ENCODE measurements around the gene TTC7B.

The TTC7B gene

DNA sequence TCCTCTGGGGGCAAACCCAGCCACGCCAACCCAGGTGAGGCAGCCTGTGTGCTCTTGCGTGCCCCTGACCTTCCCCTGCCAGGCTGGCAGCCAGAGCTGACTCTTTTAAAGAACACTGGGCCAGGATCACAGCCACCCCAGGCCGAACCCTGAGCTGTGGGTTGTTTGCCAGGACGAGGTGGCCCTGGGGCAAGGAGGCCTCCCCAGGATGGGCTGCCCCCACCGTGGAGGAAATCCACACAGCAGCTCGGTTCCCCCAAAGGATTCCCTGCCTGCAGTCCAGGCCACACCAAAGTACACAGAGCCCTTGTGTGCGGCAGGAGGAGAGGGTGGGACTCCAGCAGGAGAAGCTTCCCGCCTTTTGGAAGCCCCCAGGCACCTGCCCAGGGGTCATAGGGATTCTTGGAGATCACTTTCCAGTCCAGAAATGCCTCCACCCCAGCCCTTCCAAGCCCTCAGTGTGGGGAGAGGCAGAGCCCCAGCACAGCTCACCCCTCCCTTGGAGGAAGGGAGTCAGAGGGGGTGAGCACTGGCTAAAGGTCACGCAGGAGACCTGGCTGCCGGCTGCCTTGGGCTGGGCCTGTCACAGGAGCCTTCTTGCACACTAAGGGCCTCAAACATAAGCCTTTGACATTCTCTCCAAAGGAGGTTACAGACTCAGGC, 303.8 kb downstream of the TTC7B start:
- no peak overlapping the region for H3K4me3 ChIP-seq (ENCODE audit: low read depth, low read length)
- H3K9ac ChIP-seq (ENCODE audit: low read depth, low read length), result no peak overlapping the region
- no peaks in the 10 kb centered on the region for H3K9me3 ChIP-seq (ENCODE audit: control insufficient read depth, insufficient read depth, low read length)
- H3K27me3 ChIP-seq (ENCODE audit: control insufficient read depth, insufficient read depth, low read length), result no peaks in the 10 kb centered on the region
- peaks cover 40% of the 10 kb centered on the region for H3K4me1 ChIP-seq (ENCODE audit: control insufficient read depth, insufficient read depth, low read length)
- H3K27ac ChIP-seq (ENCODE audit: low read depth, low read length), result no peak overlapping the region
- H3K36me3 ChIP-seq (ENCODE audit: control insufficient read depth, insufficient read depth, low read length), result no peaks in the 10 kb centered on the region

DNA sequence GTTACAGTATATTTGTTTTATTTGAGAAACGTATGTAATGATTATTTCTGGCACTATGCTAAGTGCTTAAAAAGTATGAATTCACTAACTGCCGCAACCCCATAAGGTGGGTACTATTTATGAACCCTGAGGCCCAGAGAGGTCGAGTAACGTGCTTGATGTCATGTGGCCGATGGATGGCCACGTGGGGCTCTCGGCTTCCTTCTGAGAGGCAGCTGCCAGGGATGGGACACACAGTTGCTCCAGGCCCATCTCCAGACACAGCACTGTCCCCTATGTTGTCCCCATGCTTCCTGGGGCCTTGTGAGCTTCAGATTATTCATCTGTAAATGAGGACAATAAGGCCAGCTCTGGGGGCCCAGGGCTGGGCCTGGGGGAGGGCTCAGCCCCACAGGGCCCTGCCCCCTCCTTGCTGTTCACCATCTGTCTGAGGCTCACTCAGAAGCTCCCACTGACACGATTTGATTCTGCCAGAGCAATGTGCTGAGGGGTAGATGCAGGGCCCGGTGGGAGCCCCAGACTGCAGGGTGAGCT, 304.4 kb downstream of the TTC7B start:
- Histone ChIP-seq H3K4me3 (ENCODE audit: low read depth, low read length) (no peak overlapping the region), H3K27ac (ENCODE audit: low read depth, low read length) (no peak overlapping the region), H3K4me1 (ENCODE audit: control insufficient read depth, insufficient read depth, low read length) (peaks cover 40% of the 10 kb centered on the region), H3K36me3 (ENCODE audit: control insufficient read depth, insufficient read depth, low read length) (no peaks in the 10 kb centered on the region), H3K9me3 (ENCODE audit: control insufficient read depth, insufficient read depth, low read length) (no peaks in the 10 kb centered on the region), H3K27me3 (ENCODE audit: control insufficient read depth, insufficient read depth, low read length) (no peaks in the 10 kb centered on the region), H3K9ac (ENCODE audit: low read depth, low read length) (no peak overlapping the region)

DNA sequence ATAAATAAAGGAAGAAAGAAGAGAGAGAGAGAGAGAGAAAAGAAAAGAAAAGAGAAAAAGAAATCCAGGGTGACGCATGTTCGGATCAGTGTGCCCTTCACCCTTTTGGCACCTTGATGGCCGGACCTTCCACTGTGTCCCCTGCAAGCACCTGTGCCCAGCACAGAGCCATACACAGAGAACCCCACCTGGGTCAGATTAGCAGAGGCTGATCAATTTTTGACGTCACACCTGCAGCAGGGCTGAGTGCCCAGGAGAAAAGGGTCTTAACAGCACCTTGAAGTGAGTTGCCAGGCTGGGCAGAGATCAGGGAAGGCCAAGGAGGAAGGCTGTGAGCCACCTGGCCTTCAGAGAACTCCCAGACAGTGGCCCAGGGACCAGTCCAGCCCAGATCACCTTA, 305.0 kb downstream of the TTC7B start:
- H3K4me3 ChIP-seq (ENCODE audit: low read depth, low read length), result no peak overlapping the region
- H3K27me3 ChIP-seq (ENCODE audit: control insufficient read depth, insufficient read depth, low read length), result no peaks in the 10 kb centered on the region
- H3K9ac ChIP-seq (ENCODE audit: low read depth, low read length), result no peak overlapping the region
- no peaks in the 10 kb centered on the region for H3K9me3 ChIP-seq (ENCODE audit: control insufficient read depth, insufficient read depth, low read length)
- H3K27ac ChIP-seq (ENCODE audit: low read depth, low read length), result no peak overlapping the region
- H3K36me3 ChIP-seq (ENCODE audit: control insufficient read depth, insufficient read depth, low read length), result no peaks in the 10 kb centered on the region
- H3K4me1 ChIP-seq (ENCODE audit: control insufficient read depth, insufficient read depth, low read length), result peaks cover 40% of the 10 kb centered on the region

DNA sequence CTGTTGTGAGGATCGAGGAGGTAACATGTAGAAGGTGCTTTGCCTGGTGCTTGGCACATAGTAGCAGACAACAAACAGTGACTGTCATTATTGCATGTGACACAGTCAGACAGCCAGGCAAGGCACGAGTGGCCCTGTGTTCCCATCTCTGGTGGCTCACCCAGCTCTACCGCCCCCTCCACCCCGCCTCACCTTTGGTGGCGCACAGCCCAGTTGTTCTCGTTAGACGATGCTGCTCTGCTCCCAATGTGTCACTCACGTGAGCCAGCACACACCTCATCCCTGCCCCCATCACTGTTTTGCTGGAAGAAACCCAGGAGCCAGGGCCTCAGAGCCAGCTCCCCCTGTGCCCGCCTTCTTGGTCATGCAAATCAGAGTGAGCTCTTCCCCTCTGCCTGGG, 306.1 kb downstream of the TTC7B start:
- H3K27me3 ChIP-seq (ENCODE audit: control insufficient read depth, insufficient read depth, low read length), result no peaks in the 10 kb centered on the region
- no peaks in the 10 kb centered on the region for H3K36me3 ChIP-seq (ENCODE audit: control insufficient read depth, insufficient read depth, low read length)
- no peaks in the 10 kb centered on the region for H3K9me3 ChIP-seq (ENCODE audit: control insufficient read depth, insufficient read depth, low read length)
- no peak overlapping the region for H3K27ac ChIP-seq (ENCODE audit: low read depth, low read length)
- H3K9ac ChIP-seq (ENCODE audit: low read depth, low read length), result no peak overlapping the region
- no peak overlapping the region for H3K4me3 ChIP-seq (ENCODE audit: low read depth, low read length)
- peaks cover 40% of the 10 kb centered on the region for H3K4me1 ChIP-seq (ENCODE audit: control insufficient read depth, insufficient read depth, low read length)

DNA sequence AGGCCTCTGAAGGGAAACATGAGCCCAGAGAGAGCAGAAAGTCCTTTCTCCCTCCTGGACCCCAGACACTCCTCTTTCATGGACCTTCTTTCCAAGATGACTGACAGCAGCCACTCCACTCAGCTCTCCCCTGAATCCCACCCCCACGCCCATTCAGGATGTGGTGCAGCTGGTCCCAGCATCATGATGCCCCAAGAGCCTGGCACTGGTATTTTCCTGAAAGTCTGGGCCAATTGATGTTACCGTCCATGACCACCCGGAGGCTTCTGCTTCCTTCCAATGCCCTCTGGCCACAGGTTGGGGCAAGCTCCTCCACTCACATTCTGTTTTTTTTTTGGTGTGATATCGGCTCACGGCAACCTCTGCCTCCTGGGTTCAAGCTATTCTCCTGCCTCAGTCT, 306.8 kb downstream of the TTC7B start:
- H3K27ac ChIP-seq (ENCODE audit: low read depth, low read length), result no peak overlapping the region
- no peaks in the 10 kb centered on the region for H3K27me3 ChIP-seq (ENCODE audit: control insufficient read depth, insufficient read depth, low read length)
- no peaks in the 10 kb centered on the region for H3K36me3 ChIP-seq (ENCODE audit: control insufficient read depth, insufficient read depth, low read length)
- H3K4me1 ChIP-seq (ENCODE audit: control insufficient read depth, insufficient read depth, low read length), result peaks cover 40% of the 10 kb centered on the region
- no peaks in the 10 kb centered on the region for H3K9me3 ChIP-seq (ENCODE audit: control insufficient read depth, insufficient read depth, low read length)
- H3K9ac ChIP-seq (ENCODE audit: low read depth, low read length), result no peak overlapping the region
- H3K4me3 ChIP-seq (ENCODE audit: low read depth, low read length), result no peak overlapping the region

DNA sequence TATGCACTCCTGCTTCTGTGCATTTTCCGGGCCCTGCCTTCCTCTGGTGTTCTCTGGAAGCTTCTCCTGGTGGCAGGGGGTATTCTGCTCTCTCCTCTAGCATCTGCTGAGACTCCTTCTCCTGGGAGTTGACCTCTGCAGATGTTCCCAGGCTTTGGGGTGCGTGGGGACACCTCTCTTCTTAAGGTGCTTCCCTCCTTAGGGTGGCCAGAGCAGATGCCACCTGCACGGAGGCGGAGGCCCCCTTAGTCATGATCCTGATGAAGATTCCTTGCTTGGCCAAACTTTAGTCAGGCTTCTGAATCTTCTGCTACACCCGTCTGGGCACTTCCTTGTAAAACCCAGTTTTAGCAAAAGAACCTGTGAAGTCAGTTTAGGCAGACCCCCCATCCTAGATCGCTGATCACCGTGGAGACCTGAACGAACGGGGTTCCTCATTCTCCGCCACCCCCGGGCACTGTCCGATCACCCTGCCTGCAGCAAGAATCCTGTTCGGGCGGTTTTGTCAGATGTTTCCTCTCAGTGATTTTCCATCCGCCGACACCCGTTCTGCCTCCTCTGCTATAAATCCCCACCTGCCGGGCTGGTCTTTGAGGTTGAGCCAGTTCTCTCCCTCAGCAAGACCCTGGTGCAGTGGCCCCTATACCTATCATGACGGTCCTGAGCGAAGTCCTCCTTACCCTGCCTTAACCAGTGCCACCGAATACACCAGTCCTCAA, 307.5 kb downstream of the TTC7B start:
- Histone ChIP-seq H3K4me3 (ENCODE audit: low read depth, low read length) (no peak overlapping the region), H3K27me3 (ENCODE audit: control insufficient read depth, insufficient read depth, low read length) (no peaks in the 10 kb centered on the region), H3K9ac (ENCODE audit: low read depth, low read length) (no peak overlapping the region), H3K9me3 (ENCODE audit: control insufficient read depth, insufficient read depth, low read length) (no peaks in the 10 kb centered on the region), H3K4me1 (ENCODE audit: control insufficient read depth, insufficient read depth, low read length) (peaks cover 36% of the 10 kb centered on the region), H3K27ac (ENCODE audit: low read depth, low read length) (no peak overlapping the region), H3K36me3 (ENCODE audit: control insufficient read depth, insufficient read depth, low read length) (no peaks in the 10 kb centered on the region)

DNA sequence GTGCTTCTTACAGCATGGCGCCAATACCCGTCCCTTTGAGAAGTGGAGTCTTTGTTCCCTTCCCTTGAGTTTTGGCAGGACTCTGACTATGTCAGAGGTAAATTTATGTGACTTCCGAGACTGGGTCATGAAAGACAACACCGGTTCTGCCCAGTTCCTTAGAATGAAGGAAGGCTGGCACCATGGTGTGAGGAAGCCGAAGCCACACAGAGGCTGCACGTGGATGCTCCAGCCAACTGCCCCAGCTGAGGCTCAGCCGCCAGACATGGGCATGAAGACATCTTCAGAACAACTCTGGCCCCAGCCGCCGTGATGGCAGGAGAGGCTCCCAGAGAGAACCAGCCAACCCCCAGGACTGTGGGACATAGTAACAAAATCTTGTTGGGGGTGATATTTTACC, 308.2 kb downstream of the TTC7B start:
- no peaks in the 10 kb centered on the region for H3K27me3 ChIP-seq (ENCODE audit: control insufficient read depth, insufficient read depth, low read length)
- no peaks in the 10 kb centered on the region for H3K36me3 ChIP-seq (ENCODE audit: control insufficient read depth, insufficient read depth, low read length)
- H3K9ac ChIP-seq (ENCODE audit: low read depth, low read length), result no peak overlapping the region
- H3K4me3 ChIP-seq (ENCODE audit: low read depth, low read length), result no peak overlapping the region
- no peak overlapping the region for H3K27ac ChIP-seq (ENCODE audit: low read depth, low read length)
- no peaks in the 10 kb centered on the region for H3K9me3 ChIP-seq (ENCODE audit: control insufficient read depth, insufficient read depth, low read length)
- H3K4me1 ChIP-seq (ENCODE audit: control insufficient read depth, insufficient read depth, low read length), result peaks cover 30% of the 10 kb centered on the region

DNA sequence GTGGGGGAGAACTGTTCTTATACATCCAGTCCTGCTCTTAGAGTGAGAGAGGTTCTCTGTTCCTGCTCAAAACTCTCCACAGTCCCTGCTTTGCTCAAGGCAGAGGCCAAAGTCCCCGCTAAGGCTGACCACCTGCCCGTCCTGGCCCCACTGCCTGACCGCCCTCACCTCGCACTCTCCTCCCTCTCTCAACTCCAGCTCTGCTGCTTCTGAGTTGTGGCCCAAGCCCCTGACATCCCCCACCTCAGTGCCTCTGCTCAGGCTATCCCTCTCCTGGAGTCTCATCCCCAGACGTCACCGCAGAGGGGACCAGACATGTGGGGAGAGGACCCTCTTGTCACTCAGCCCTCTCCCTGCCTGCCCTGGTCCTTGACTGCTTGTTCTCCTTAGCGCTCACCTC, 308.8 kb downstream of the TTC7B start:
- no peak overlapping the region for H3K27ac ChIP-seq (ENCODE audit: low read depth, low read length)

DNA sequence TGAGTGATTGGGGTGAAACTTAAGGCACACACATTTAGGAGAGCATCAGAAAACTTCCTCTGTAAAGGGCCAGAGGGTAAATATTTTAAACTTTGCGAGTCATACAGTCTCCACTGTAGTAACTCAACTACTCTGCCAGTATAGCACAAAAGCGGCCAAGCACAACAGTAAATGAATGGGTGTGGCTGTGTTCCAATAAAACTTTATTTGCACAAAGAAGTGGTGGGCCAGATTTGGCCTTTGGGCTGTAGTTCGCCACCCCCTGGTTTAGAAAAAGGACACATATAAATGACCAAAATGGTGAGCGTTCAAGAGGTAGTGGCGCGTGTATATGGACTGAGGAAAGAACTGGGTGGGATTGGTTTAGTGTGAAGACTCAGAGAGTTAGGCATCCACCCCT, 309.5 kb downstream of the TTC7B start:
- peaks cover 21% of the 10 kb centered on the region for H3K4me1 ChIP-seq (ENCODE audit: control insufficient read depth, insufficient read depth, low read length)
- no peak overlapping the region for H3K9ac ChIP-seq (ENCODE audit: low read depth, low read length)
- no peaks in the 10 kb centered on the region for H3K36me3 ChIP-seq (ENCODE audit: control insufficient read depth, insufficient read depth, low read length)
- no peaks in the 10 kb centered on the region for H3K27me3 ChIP-seq (ENCODE audit: control insufficient read depth, insufficient read depth, low read length)
- no peaks in the 10 kb centered on the region for H3K9me3 ChIP-seq (ENCODE audit: control insufficient read depth, insufficient read depth, low read length)
- no peak overlapping the region for H3K4me3 ChIP-seq (ENCODE audit: low read depth, low read length)
- no peak overlapping the region for H3K27ac ChIP-seq (ENCODE audit: low read depth, low read length)

More for the DNA sequence above, 308.8 kb downstream of the TTC7B start:
- Histone ChIP-seq H3K4me1 (ENCODE audit: control insufficient read depth, insufficient read depth, low read length) (peaks cover 27% of the 10 kb centered on the region), H3K4me3 (ENCODE audit: low read depth, low read length) (no peak overlapping the region), H3K27me3 (ENCODE audit: control insufficient read depth, insufficient read depth, low read length) (no peaks in the 10 kb centered on the region), H3K9me3 (ENCODE audit: control insufficient read depth, insufficient read depth, low read length) (no peaks in the 10 kb centered on the region), H3K36me3 (ENCODE audit: control insufficient read depth, insufficient read depth, low read length) (no peaks in the 10 kb centered on the region), H3K9ac (ENCODE audit: low read depth, low read length) (no peak overlapping the region)

DNA sequence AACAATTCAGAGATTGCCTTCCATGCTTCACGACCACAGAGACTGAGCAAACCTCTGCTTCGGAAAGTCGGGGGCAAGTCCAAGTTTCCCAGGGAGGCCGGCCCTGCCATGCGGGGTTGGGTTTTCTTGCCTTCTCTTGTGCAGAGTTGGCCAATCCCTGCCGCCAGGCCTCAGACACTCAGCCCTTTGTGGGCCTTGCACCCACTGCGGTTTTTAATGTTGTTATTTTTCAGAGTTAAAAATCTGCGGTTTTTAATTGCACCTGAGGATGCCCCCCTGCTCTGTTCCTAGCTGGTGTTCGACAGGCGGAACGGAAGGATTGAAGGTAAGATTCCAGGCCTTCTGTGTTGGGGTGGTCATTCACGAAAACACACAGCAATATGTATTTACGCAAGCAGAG, 310.7 kb downstream of the TTC7B start:
- peaks cover 12% of the 10 kb centered on the region for H3K4me1 ChIP-seq (ENCODE audit: control insufficient read depth, insufficient read depth, low read length)
- no peak overlapping the region for H3K4me3 ChIP-seq (ENCODE audit: low read depth, low read length)
- no peaks in the 10 kb centered on the region for H3K9me3 ChIP-seq (ENCODE audit: control insufficient read depth, insufficient read depth, low read length)
- H3K36me3 ChIP-seq (ENCODE audit: control insufficient read depth, insufficient read depth, low read length), result no peaks in the 10 kb centered on the region
- no peaks in the 10 kb centered on the region for H3K27me3 ChIP-seq (ENCODE audit: control insufficient read depth, insufficient read depth, low read length)
- H3K27ac ChIP-seq (ENCODE audit: low read depth, low read length), result no peak overlapping the region
- no peak overlapping the region for H3K9ac ChIP-seq (ENCODE audit: low read depth, low read length)

DNA sequence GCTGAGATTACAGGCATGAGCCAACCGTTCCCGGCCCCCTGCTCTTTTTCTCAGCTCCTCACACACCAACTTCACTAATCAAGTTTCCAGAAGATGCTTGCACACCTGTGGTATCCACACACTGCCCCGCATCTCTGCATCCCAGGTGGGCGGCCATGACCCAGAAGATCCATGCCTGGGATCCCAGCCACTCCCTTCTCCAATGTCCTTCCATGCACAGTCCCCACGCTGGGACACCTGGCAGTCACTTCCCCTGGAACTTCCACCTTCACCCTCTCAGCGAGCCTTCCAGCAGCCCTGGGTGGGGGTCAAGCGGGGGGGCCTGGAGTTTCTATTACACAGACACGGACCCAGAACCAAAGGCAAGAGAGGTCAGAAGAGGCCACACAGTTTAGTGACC, 311.6 kb downstream of the TTC7B start:
- no peak overlapping the region for H3K4me3 ChIP-seq (ENCODE audit: low read depth, low read length)
- peaks cover 10% of the 10 kb centered on the region; the same call in 1 of the 2 replicates for H3K4me1 ChIP-seq (ENCODE audit: control insufficient read depth, insufficient read depth, low read length)
- no peak overlapping the region for H3K9ac ChIP-seq (ENCODE audit: low read depth, low read length)
- H3K27me3 ChIP-seq (ENCODE audit: control insufficient read depth, insufficient read depth, low read length), result no peaks in the 10 kb centered on the region
- no peaks in the 10 kb centered on the region for H3K9me3 ChIP-seq (ENCODE audit: control insufficient read depth, insufficient read depth, low read length)
- H3K36me3 ChIP-seq (ENCODE audit: control insufficient read depth, insufficient read depth, low read length), result no peaks in the 10 kb centered on the region
- H3K27ac ChIP-seq (ENCODE audit: low read depth, low read length), result no peak overlapping the region

All from HUES48 (cell line).